Measurements from ENCODE around the gene FGFR3.
"Not testable (repeated sequence)": the region's sequence is repeated elsewhere in the genome, so short reads cannot be mapped to it uniquely, and the experiment has no call there.

Gene FGFR3

GRCh38 chr4:1815997-1816860, 23.1 kb downstream of the FGFR3 start:
- no peak for DNase-seq (ENCODE audit: low read depth, low spot score)

- no peak for DNase-seq (ENCODE audit: low read depth, low spot score)
Measured at GRCh38 chr4:1819284-1819683, 26.2 kb downstream of the FGFR3 start.

GRCh38 chr4:1819816-1820215, 26.7 kb downstream of the FGFR3 start:
- DNase-seq (ENCODE audit: low read depth, low spot score) = no peak

- no peak for DNase-seq (ENCODE audit: low read depth, low spot score)
Measured at GRCh38 chr4:1821679-1822567, 28.8 kb downstream of the FGFR3 start.

- DNase-seq (ENCODE audit: low read depth, low spot score) = no peak
Measured at GRCh38 chr4:1822568-1823544, 29.8 kb downstream of the FGFR3 start.

GRCh38 chr4:1823545-1823932, 30.4 kb downstream of the FGFR3 start:
- DNase-seq (ENCODE audit: low read depth, low spot score) = no peak

- DNase-seq (ENCODE audit: low read depth, low spot score) = no peak
Measured at GRCh38 chr4:1824746-1825145, 31.7 kb downstream of the FGFR3 start.

GRCh38 chr4:1825326-1825725, 32.2 kb downstream of the FGFR3 start:
- no peak for DNase-seq (ENCODE audit: low read depth, low spot score)

GRCh38 chr4:1826531-1827350, 33.6 kb downstream of the FGFR3 start:
- DNase-seq (ENCODE audit: low read depth, low spot score) = no peak

GRCh38 chr4:1830234-1830633, 37.1 kb downstream of the FGFR3 start:
- no peak for DNase-seq (ENCODE audit: low read depth, low spot score)

- no peak for DNase-seq (ENCODE audit: low read depth, low spot score)
Measured at GRCh38 chr4:1830642-1831228, 37.6 kb downstream of the FGFR3 start.

- DNase-seq (ENCODE audit: low read depth, low spot score) = no peak
Measured at GRCh38 chr4:1831331-1831730, 38.2 kb downstream of the FGFR3 start.

- no peak for DNase-seq (ENCODE audit: low read depth, low spot score)
Measured at GRCh38 chr4:1832690-1833089, 39.6 kb downstream of the FGFR3 start.

- no peak for DNase-seq (ENCODE audit: low read depth, low spot score)
Measured at GRCh38 chr4:1833307-1834046, 40.4 kb downstream of the FGFR3 start.

GRCh38 chr4:1834047-1834775, 41.1 kb downstream of the FGFR3 start:
- no peak for DNase-seq (ENCODE audit: low read depth, low spot score)

GRCh38 chr4:1835836-1836235, 42.7 kb downstream of the FGFR3 start:
- DNase-seq (ENCODE audit: low read depth, low spot score) = not testable (repeated sequence)

- DNase-seq (ENCODE audit: low read depth, low spot score) = no peak
Measured at GRCh38 chr4:1836650-1837049, 43.6 kb downstream of the FGFR3 start.

- no peak for DNase-seq (ENCODE audit: low read depth, low spot score)
Measured at GRCh38 chr4:1837069-1837468, 44.0 kb downstream of the FGFR3 start.

GRCh38 chr4:1839282-1839681, 46.2 kb downstream of the FGFR3 start:
- no peak for DNase-seq (ENCODE audit: low read depth, low spot score)
